GM12872 (cell line): Measurements from ENCODE around the gene ZNF521.

Experiments
- CTCF ChIP-seq: IDR thresholded peaks from 3 replicates; pipeline ENCODE4 v1.5.1; 2011; ENCODE audit warnings: low read depth, mild to moderate bottlenecking, low read length, moderate library complexity; ENCODE audit not compliant: insufficient read depth

Gene ZNF521

GRCh38 chr18:25300492-25300891 is 51.5 kb downstream of the ZNF521 start:
- no peak for TF ChIP-seq CTCF

- TF ChIP-seq CTCF: no peak
Observed at GRCh38 chr18:25299426-25300300, 52.3 kb downstream of the ZNF521 start.

- TF ChIP-seq CTCF: no peak
Observed at GRCh38 chr18:25298853-25299274, 53.1 kb downstream of the ZNF521 start.

GRCh38 chr18:25295624-25296138 is 56.3 kb downstream of the ZNF521 start:
- TF ChIP-seq CTCF: no peak

- no peak for TF ChIP-seq CTCF
Observed at GRCh38 chr18:25291150-25291549, 60.8 kb downstream of the ZNF521 start.

GRCh38 chr18:25289001-25289631 is 62.9 kb downstream of the ZNF521 start:
- no peak for TF ChIP-seq CTCF

GRCh38 chr18:25288340-25288938 is 63.5 kb downstream of the ZNF521 start:
- TF ChIP-seq CTCF: no peak
